Right atrium auricular region (tissue), 2 donors: ENCODE measurements around the gene CTSG. TPM values are rescaled to one million over a fixed set of nuclear protein-coding genes. Genes with fewer than 3 reads are reported as not detected.

Experiments used
- DNase-seq: peaks from one replicate; pipeline ENCODE4 v3.0.0-alpha.2; 2019; ENCODE audit warnings: low spot score
- H3K27ac ChIP-seq, 2 donors: fragments of 200-600 bp; sonication (generic); 1 replicate in 1 of 2; 2 replicates in 1 of 2; pipeline ENCODE4 v1.5.1; 2016 to 2019
- H3K27me3 ChIP-seq, 2 donors: fragments of 200-600 bp; sonication (generic); one replicate each; pipeline versions ENCODE4 v1.5.1 to v1.6.0; 2017 to 2019
- H3K36me3 ChIP-seq: fragments of 200-600 bp; sonication (generic); one replicate; pipeline ENCODE4 v1.5.1; 2016
- H3K4me1 ChIP-seq, 2 donors: fragments of 200-600 bp; sonication (generic); one replicate each; pipeline versions ENCODE4 v1.5.1 to v1.6.0; 2017 to 2019
- H3K4me3 ChIP-seq, 2 donors: fragments of 200-600 bp; sonication (generic); 1 replicate in 1 of 2; 2 replicates in 1 of 2; pipeline ENCODE4 v1.5.1; 2017 to 2019; ENCODE audit warnings: mild to moderate bottlenecking in 1 of 2, moderate library complexity in 1 of 2
- H3K9me3 ChIP-seq, 2 donors: fragments of 200-600 bp; sonication (generic); one replicate each; pipeline ENCODE4 v1.5.1; 2019
- total RNA-seq, 2 donors: library from RNA; depleted of rRNA; stranded (reverse); fragments of >200 nt; gene quantifications; one replicate each; pipeline ENCODE4 v1.1.0, GENCODE V29; 2016
- TF ChIP-seq, protein P1 (sequence below), 2 donors: fragments of 200-600 bp; sonication (generic); IDR thresholded peaks; one replicate each; pipeline ENCODE4 v1.5.1; 2019; ENCODE audit warnings: antibody characterized with exemption in 2 of 2

The CTSG gene
- total RNA-seq, 2 donors from 2014 or later = not detected

DNA sequence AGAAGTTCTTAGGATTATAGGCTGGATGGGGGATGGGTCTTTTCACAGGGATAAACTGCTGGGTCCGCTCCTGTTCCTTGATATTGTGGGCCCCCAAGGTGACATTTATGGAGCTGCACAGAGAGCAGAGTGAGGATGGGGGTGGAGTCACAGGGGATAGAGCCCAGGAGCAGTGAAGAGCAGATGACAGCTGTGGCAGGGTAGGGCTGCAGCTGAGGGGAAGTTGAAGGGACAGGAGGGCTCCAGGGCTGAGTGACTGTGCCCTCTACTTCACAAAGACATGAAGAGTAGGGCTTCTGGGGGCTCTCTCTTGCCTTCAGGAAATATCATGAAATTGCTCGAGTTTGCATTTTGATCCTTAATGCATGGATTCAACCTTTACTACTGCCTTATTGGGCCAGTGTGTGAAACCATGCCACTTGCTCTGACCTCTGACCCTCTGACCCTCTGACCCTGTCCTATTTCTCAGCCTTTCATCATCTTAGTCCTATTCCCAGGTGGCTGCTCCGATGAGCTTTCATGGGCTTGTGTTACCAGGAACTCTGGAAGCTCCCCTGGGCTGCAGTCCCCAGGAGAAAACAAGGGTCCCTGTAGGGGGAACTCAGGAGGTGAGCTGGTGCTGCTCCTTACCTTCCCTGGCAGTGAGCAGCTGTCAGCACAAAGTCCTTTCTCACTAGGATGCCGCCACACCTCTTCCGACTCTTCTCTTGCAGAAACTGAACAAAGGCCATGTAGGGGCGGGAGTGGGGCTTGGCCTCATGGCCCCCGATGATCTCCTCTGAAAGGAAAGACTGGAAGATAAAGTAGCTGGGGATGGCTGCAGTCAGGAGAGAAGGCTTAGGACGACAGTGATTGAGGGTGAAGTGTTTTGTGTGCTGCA lies 31.8 kb upstream of the CTSG start:
- no peak overlapping the region for H3K4me3 ChIP-seq
- no peaks in the 10 kb centered on the region for H3K36me3 ChIP-seq
- no peak for DNase-seq
- no peaks in the 10 kb centered on the region for H3K4me1 ChIP-seq
- no peaks in the 10 kb centered on the region for H3K9me3 ChIP-seq
- no peaks in the 10 kb centered on the region for H3K27me3 ChIP-seq
- TF ChIP-seq, protein P1, sequence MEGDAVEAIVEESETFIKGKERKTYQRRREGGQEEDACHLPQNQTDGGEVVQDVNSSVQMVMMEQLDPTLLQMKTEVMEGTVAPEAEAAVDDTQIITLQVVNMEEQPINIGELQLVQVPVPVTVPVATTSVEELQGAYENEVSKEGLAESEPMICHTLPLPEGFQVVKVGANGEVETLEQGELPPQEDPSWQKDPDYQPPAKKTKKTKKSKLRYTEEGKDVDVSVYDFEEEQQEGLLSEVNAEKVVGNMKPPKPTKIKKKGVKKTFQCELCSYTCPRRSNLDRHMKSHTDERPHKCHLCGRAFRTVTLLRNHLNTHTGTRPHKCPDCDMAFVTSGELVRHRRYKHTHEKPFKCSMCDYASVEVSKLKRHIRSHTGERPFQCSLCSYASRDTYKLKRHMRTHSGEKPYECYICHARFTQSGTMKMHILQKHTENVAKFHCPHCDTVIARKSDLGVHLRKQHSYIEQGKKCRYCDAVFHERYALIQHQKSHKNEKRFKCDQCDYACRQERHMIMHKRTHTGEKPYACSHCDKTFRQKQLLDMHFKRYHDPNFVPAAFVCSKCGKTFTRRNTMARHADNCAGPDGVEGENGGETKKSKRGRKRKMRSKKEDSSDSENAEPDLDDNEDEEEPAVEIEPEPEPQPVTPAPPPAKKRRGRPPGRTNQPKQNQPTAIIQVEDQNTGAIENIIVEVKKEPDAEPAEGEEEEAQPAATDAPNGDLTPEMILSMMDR (IDR thresholded peaks at IDR 0.05) = no peak
- H3K27ac ChIP-seq = no peak overlapping the region

DNA sequence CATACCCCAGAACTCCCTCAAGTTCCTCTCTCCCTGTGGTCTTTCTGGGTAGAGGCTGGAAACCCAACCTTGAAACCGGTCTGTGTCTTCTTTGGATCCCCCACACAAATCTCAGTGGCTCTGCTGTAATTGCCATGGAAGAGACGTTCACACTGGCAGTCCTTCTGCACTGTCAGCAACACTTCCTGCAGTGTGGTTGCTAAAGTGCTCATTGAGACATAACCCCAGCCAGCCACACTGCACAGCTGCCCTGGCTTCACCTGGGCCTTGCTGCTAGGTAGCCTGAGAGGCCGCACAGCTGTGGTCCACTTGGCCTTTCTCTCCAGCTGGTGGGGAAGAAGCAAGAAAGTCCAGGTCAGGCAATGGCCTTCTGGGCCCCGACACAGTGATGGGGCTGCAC lies 31.0 kb upstream of the CTSG start:
- Histone ChIP-seq H3K9me3 (no peaks in the 10 kb centered on the region), H3K36me3 (no peaks in the 10 kb centered on the region), H3K27ac (no peak overlapping the region), H3K27me3 (no peaks in the 10 kb centered on the region), H3K4me3 (no peak overlapping the region), H3K4me1 (no peaks in the 10 kb centered on the region)
- TF ChIP-seq, protein P1 (IDR thresholded peaks at IDR 0.05) = no peak
- DNase-seq = no peak

DNA sequence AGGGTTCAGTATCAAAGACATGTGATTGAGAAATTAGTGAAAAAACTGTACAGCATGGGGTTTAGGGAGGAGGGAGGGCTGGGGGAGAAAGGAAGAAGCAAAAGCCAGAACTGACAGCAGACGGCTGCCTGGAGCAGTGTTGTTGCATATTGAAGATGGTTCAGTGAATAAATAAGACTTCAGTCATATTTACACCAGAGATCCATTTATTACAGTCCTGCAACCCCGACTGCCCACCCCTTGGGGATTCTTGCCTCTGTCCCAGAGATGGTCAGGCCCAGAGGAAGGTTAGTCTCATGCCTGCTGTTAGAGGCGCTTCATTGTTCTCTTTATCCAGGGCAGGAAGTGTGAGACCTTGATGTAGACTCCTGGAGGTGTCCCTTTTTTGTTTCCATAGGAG lies 30.2 kb upstream of the CTSG start:
- Histone ChIP-seq H3K27ac (no peak overlapping the region), H3K36me3 (no peaks in the 10 kb centered on the region), H3K27me3 (no peaks in the 10 kb centered on the region), H3K9me3 (no peaks in the 10 kb centered on the region), H3K4me1 (no peaks in the 10 kb centered on the region), H3K4me3 (no peak overlapping the region)
- TF ChIP-seq, protein P1 (IDR thresholded peaks at IDR 0.05) = no peak
- no peak for DNase-seq

DNA sequence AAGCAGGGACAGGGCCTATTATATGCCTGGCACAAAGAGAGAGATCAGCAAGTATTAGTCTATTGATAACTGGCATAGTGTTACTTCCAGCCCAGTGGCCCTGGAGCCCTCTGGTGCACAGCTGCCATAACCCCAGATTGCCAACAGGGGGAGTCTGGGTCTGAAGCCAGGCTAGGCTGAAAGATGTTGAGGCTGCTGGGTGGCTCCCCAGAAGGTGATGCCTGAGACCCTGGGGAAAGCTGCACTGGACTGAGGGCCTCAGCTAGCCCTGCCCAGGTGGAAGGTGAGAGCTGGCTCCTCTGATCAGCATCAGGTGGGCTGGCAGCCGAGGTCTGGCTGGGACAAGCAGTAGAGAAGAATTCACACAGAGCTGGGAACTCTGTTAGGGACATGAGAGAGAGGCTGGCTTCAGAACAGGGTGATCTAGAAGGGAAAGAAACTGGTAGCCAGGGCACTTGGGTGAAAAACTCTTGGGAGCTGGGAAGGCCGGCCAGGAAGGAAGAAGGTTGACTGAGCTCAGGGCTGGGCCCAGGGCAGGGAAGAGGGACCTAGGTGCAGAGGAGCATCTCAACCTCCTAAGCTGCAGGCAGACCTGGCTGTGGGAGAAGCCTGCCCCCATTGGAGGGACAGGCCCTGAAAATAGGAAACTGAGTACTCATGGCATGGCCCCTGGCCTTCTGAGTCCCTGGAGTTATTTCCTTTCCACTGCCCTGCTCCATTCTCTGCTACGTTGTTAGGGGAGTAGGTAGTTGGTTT lies 29.6 kb upstream of the CTSG start:
- DNase-seq = no peak
- H3K27ac ChIP-seq = no peak overlapping the region

DNA sequence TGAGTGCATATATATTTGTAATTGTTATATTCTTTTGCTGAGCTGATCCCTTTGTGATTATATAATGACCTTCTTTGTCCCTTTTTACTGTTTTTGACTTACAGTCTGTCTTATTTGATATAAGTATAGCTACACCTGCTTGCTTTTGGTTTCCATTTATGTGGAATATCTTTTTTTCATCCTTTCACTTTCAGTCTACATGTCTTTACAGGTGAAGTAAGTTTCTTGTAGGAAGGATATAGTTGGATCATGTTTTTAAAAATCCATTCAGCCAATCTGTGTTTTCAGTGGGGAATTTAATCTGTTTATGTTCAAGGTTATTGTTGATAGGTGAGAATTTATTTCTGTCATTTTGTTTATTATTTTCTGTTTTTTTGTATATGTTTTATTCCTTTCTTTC lies 21.4 kb upstream of the CTSG start:
- Histone ChIP-seq H3K4me3 (no peak overlapping the region), H3K27me3 (no peaks in the 10 kb centered on the region), H3K27ac (no peak overlapping the region), H3K36me3 (no peaks in the 10 kb centered on the region), H3K9me3 (peaks cover 0 to 16% of the 10 kb centered on the region in 2 donors), H3K4me1 (no peaks in the 10 kb centered on the region)
- DNase-seq = no peak
- TF ChIP-seq, protein P1 (IDR thresholded peaks at IDR 0.05) = no peak

More for the DNA sequence above, 29.6 kb upstream of the CTSG start:
- no peaks in the 10 kb centered on the region for H3K36me3 ChIP-seq
- H3K9me3 ChIP-seq = no peaks in the 10 kb centered on the region
- no peaks in the 10 kb centered on the region for H3K27me3 ChIP-seq
- no peak overlapping the region for H3K4me3 ChIP-seq
- TF ChIP-seq, protein P1 (IDR thresholded peaks at IDR 0.05) = peak; percentile 39 to 63
- no peaks in the 10 kb centered on the region for H3K4me1 ChIP-seq
